Fibroblast of lung (primary cell): Measurements from ENCODE around the gene UST.
"Not testable (repeated sequence)": the region's sequence is repeated elsewhere in the genome, so short reads cannot be mapped to it uniquely, and the experiment has no call there.

Source experiments
- CTCF ChIP-seq, 2 donors: IDR thresholded peaks in 1 of 2; conservative IDR thresholded peaks in 1 of 2; 1 replicate in 1 of 2; 2 replicates in 1 of 2; pipeline ENCODE4 v1.5.1; 2011 to 2012; ENCODE audit warnings: low read length in 2 of 2, control low read depth in 1 of 2, inconsistent platforms in 1 of 2, low read depth in 1 of 2, mild to moderate bottlenecking in 1 of 2
- EZH2 ChIP-seq: IDR thresholded peaks from 2 replicates; pipeline ENCODE4 v1.5.1; 2012; ENCODE audit warnings: low read length, control low read depth, mild to moderate bottlenecking; ENCODE audit errors: missing control alignments

GRCh38 chr6:148755379-148755778, 8.5 kb downstream of the UST start:
- TF ChIP-seq CTCF (conservative IDR thresholded peaks at IDR 0.05 in 1 of 2, IDR thresholded peaks at IDR 0.05 in 1 of 2; ENCODE audit: low read depth in 1 of 2, low read length in 2 of 2); EZH2: not testable (repeated sequence)
